ENCODE data around the gene EAF1.

EAF1 gene

DNA sequence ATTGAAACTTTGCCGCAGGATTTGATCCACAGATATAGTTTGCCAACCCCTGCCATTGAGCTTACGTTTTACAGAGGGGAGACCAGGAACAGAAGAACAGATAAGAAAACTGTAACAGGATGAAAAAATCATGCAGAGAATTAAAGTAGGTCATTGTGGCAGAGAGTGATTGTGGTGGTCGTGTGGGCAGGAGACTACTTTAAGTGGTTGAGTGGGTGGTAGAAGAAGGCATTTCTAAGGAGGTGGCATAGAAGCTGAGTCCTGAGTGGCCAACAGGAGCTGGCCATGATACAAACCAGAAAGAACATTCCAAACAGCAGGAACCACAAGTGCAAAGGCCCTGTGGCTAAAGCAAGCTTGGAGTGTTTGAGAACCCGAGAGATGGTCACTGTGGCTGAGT is 59.6 kb downstream of the EAF1 start:
- DNase-seq, result no peak

DNA sequence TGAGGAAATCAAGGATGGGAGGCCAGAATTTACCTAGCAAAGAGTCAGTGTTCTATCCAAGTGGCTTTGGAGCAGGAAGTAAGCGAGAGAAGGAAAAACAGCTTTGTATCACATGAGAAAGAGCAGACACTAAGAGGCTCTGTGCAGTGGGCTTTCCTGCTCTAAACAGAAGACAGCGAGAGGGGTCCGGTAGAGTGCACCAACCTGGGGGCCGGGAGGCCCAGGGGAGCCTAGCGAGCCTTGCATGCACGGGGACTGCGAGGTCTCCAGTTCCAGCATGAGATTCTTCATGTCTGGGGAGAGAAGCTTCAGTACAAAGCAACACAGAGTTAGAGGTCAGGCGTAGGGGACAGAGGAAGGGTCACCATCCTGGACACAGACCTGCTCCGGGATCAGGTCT is 60.6 kb downstream of the EAF1 start:
- no peak for DNase-seq

DNA sequence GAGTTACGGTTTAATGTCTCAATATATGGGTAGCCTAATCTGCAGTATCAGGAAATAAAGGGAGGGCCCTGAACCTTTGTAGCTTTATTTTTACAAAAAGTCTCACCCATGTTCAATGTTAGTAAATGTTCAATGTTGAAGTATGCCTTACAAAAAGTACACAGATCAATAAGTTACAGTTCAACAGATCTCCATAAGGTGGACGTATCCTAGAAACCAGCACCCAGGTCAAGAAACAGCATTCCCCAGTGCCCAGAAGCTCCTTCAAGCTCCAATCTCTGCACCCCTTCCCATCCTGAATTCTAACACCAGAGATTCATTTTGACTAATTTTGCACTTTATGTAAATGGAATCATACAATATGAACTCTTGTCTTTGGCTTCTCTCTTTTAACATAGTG is 62.8 kb downstream of the EAF1 start:
- DNase-seq, result no peak

DNA sequence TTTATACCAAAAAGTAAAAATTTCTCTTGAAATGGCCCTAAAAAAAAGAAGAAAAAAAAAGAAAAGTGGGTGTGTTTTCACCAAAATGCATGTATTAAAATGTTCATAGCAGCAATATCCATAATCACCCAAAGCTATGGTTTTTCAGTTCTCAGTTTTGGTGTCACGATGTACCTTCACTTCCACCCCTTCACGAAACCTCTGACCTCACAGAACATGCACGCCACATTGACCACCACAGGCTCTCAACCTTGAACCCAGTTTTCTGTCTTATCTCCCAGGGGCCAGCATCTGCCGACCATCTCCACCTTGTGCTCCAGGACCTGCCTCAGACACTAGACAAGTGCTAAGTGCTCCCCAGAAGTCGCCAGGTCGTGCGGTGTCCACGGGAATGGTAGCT is 63.7 kb downstream of the EAF1 start:
- no peak for DNase-seq

Measured in activated naive CD4-positive, alpha-beta T cell treated with anti-CD3 and anti-CD28 coated beads, Interleukin-2, amount 50 U/mL, for 16 hours (primary cell).